Measurements from ENCODE around the gene TMEM167B. TPM values are rescaled to one million over a fixed set of nuclear protein-coding genes. Genes with fewer than 3 reads are reported as not detected.

The TMEM167B gene
- total RNA-seq, 1 donor from 2014 or later, result 26.1 TPM

GRCh38 chr1:109133002-109133706 lies 42.6 kb downstream of the TMEM167B start:
- DNase-seq (ENCODE audit: low read depth, low spot score), result no peak
- no peak for TF ChIP-seq CTCF (conservative IDR thresholded peaks at IDR 0.05)
- Mint-ChIP-seq H3K27me3 (ENCODE audit: low read depth) (no peaks in the 10 kb centered on the region), H3K9me3 (no peaks in the 10 kb centered on the region), H3K4me1 (no peaks in the 10 kb centered on the region), H3K36me3 (ENCODE audit: low read depth) (no peaks in the 10 kb centered on the region), H3K4me3 (no peak overlapping the region), H3K27ac (ENCODE audit: unreplicated experiment) (no peak overlapping the region)

- TF ChIP-seq CTCF (conservative IDR thresholded peaks at IDR 0.05), result no peak
- no peak overlapping the region for H3K27ac Mint-ChIP-seq (ENCODE audit: unreplicated experiment)
- no peaks in the 10 kb centered on the region for H3K27me3 Mint-ChIP-seq (ENCODE audit: low read depth)
- no peak overlapping the region for H3K4me3 Mint-ChIP-seq
- no peak for DNase-seq (ENCODE audit: low read depth, low spot score)
- no peaks in the 10 kb centered on the region for H3K9me3 Mint-ChIP-seq
- no peaks in the 10 kb centered on the region for H3K4me1 Mint-ChIP-seq
- H3K36me3 Mint-ChIP-seq (ENCODE audit: low read depth), result no peaks in the 10 kb centered on the region
These were observed 43.3 kb downstream of the TMEM167B start for GRCh38 chr1:109133815-109134214.

GRCh38 chr1:109134423-109134822 lies 43.9 kb downstream of the TMEM167B start:
- no peak for TF ChIP-seq CTCF (conservative IDR thresholded peaks at IDR 0.05)
- Mint-ChIP-seq H3K9me3 (no peaks in the 10 kb centered on the region), H3K4me3 (no peak overlapping the region), H3K27ac (ENCODE audit: unreplicated experiment) (no peak overlapping the region), H3K27me3 (ENCODE audit: low read depth) (no peaks in the 10 kb centered on the region), H3K4me1 (no peaks in the 10 kb centered on the region), H3K36me3 (ENCODE audit: low read depth) (no peaks in the 10 kb centered on the region)
- DNase-seq (ENCODE audit: low read depth, low spot score), result no peak

GRCh38 chr1:109135940-109136339 lies 45.4 kb downstream of the TMEM167B start:
- TF ChIP-seq CTCF (conservative IDR thresholded peaks at IDR 0.05), result no peak
- H3K36me3 Mint-ChIP-seq (ENCODE audit: low read depth), result no peaks in the 10 kb centered on the region
- H3K4me3 Mint-ChIP-seq, result no peak overlapping the region
- no peak for DNase-seq (ENCODE audit: low read depth, low spot score)
- no peaks in the 10 kb centered on the region for H3K27me3 Mint-ChIP-seq (ENCODE audit: low read depth)
- H3K4me1 Mint-ChIP-seq, result no peaks in the 10 kb centered on the region
- H3K9me3 Mint-ChIP-seq, result no peaks in the 10 kb centered on the region
- H3K27ac Mint-ChIP-seq (ENCODE audit: unreplicated experiment), result no peak overlapping the region

- no peak overlapping the region for H3K4me3 Mint-ChIP-seq
- no peak overlapping the region for H3K27ac Mint-ChIP-seq (ENCODE audit: unreplicated experiment)
These were observed 46.2 kb downstream of the TMEM167B start for GRCh38 chr1:109136766-109137165.

More at GRCh38 chr1:109136766-109137165, 46.2 kb downstream of the TMEM167B start:
- H3K4me1 Mint-ChIP-seq, result no peaks in the 10 kb centered on the region
- no peaks in the 10 kb centered on the region for H3K9me3 Mint-ChIP-seq
- H3K36me3 Mint-ChIP-seq (ENCODE audit: low read depth), result no peaks in the 10 kb centered on the region
- no peaks in the 10 kb centered on the region for H3K27me3 Mint-ChIP-seq (ENCODE audit: low read depth)
- DNase-seq (ENCODE audit: low read depth, low spot score), result no peak
- no peak for TF ChIP-seq CTCF (conservative IDR thresholded peaks at IDR 0.05)
